IMR-90 (cell line): ENCODE results near the gene C19orf25. TPM values are rescaled to one million over a fixed set of nuclear protein-coding genes. Genes with fewer than 3 reads are reported as not detected.
A peak's percentile ranks its signal among the peaks of the same experiment; 100 is the strongest.

Experiments
- ATAC-seq: fragments of 200-7000 bp; cut with Tn5 transposase; 2 replicates; pipeline ENCODE4 v1.9.1; 2020; ENCODE audit warnings: low read depth, mild to moderate bottlenecking, moderate library complexity
- BruUV-seq: library from RNA; stranded (reverse); fragments of 400-500 nt; replicated peaks from 2 replicates; lab custom pipeline; 2021; lab: Mats Ljungman, UMichigan
- CTCF ChIA-PET: fragments of 300-600 bp; formaldehyde crosslinking; extraction: SDS; loops from one replicate; lab custom pipeline; 2021; ENCODE audit warnings: antibody characterized with exemption; lab: Yijun Ruan, JAX
- POLR2A ChIA-PET: fragments of 300-600 bp; sonication (Branson Sonifier 250); formaldehyde crosslinking; loops from one replicate; lab custom pipeline; 2022; ENCODE audit warnings: antibody characterized with exemption; ENCODE audit not compliant: unreplicated experiment; lab: Charles Lee
- DNase-seq: peaks from one replicate; pipeline ENCODE4 v3.0.0; 2013
- H2AFZ ChIP-seq: replicated peaks from 2 replicates; pipeline ENCODE3; 2013; ENCODE audit warnings: low read length, mild to moderate bottlenecking; ENCODE audit not compliant: poor library complexity
- H2AK5ac ChIP-seq: 2 replicates; pipeline ENCODE4 v1.6.1; 2013; ENCODE audit warnings: low read depth, low read length, inconsistent platforms
- H2AK9ac ChIP-seq: replicated peaks from 2 replicates; pipeline ENCODE3; 2013; ENCODE audit warnings: mild to moderate bottlenecking, low read depth, low read length, moderate library complexity; ENCODE audit not compliant: poor library complexity
- H2BK120ac ChIP-seq: 2 replicates; pipeline ENCODE4 v1.6.1; 2013; ENCODE audit warnings: low read depth, low read length, inconsistent platforms
- H2BK15ac ChIP-seq: 3 replicates; pipeline ENCODE4 v1.6.1; 2013; ENCODE audit warnings: low read depth, low read length, inconsistent platforms
- H2BK20ac ChIP-seq: 2 replicates; pipeline ENCODE4 v1.6.1; 2013; ENCODE audit warnings: low read depth, mild to moderate bottlenecking, inconsistent platforms, low read length, moderate library complexity
- H2BK5ac ChIP-seq: 2 replicates; pipeline ENCODE4 v1.6.1; 2013; ENCODE audit warnings: mild to moderate bottlenecking, low read depth, low read length, inconsistent platforms; ENCODE audit not compliant: poor library complexity, severe bottlenecking
- H3K14ac ChIP-seq: replicated peaks from 2 replicates; pipeline ENCODE4 v1.6.1; 2013; ENCODE audit warnings: low read depth, low read length, inconsistent platforms
- H3K18ac ChIP-seq: 2 replicates; pipeline ENCODE4 v1.6.1; 2013; ENCODE audit warnings: low read depth, low read length, control low read depth
- H3K23ac ChIP-seq: 2 replicates; pipeline ENCODE4 v1.6.1; 2013; ENCODE audit warnings: low read depth, low read length, inconsistent platforms
- H3K27ac ChIP-seq: 2 replicates; pipeline ENCODE4 v1.5.1; 2013; ENCODE audit warnings: mild to moderate bottlenecking, control low read depth, low read length; ENCODE audit not compliant: insufficient read depth
- H3K27me3 ChIP-seq: 2 replicates; pipeline ENCODE4 v1.6.1; 2013; ENCODE audit warnings: low read length; ENCODE audit not compliant: control insufficient read depth, insufficient read depth
- H3K36me3 ChIP-seq: 2 replicates; pipeline ENCODE4 v1.6.1; 2013; ENCODE audit warnings: low read length, mixed read lengths; ENCODE audit not compliant: control insufficient read depth, insufficient read depth
- H3K4ac ChIP-seq: 2 replicates; pipeline ENCODE4 v1.6.1; 2013; ENCODE audit warnings: low read depth, low read length, inconsistent platforms
- H3K4me1 ChIP-seq: 2 replicates; pipeline ENCODE4 v1.6.1; 2013; ENCODE audit warnings: low read length, mixed read lengths; ENCODE audit not compliant: control insufficient read depth, insufficient read depth
- H3K4me2 ChIP-seq: 2 replicates; pipeline ENCODE4 v1.6.1; 2013; ENCODE audit warnings: low read depth, mild to moderate bottlenecking, control low read depth, low read length, moderate library complexity
- H3K4me3 ChIP-seq: 2 replicates; pipeline ENCODE4 v1.5.1; 2013; ENCODE audit warnings: low read depth, mild to moderate bottlenecking, control low read depth, low read length, moderate library complexity; ENCODE audit not compliant: insufficient read depth
- H3K56ac ChIP-seq: 2 replicates; pipeline ENCODE4 v1.6.1; 2013; ENCODE audit warnings: low read length, inconsistent platforms; ENCODE audit not compliant: insufficient read depth; ENCODE audit errors: extremely low read depth
- H3K79me1 ChIP-seq, 2 experiments: 2 replicates each; pipeline ENCODE4 v1.6.1; 2013; ENCODE audit warnings: low read length in 2 of 2, inconsistent platforms in 1 of 2, low read depth in 1 of 2
- H3K9ac ChIP-seq: 2 replicates; pipeline ENCODE4 v1.6.1; 2013; ENCODE audit warnings: low read depth, low read length, control low read depth
- H3K9me1 ChIP-seq: 2 replicates; pipeline ENCODE4 v1.6.1; 2013; ENCODE audit warnings: low read length, inconsistent platforms; ENCODE audit not compliant: insufficient read depth
- H3K9me3 ChIP-seq: 2 replicates; pipeline ENCODE4 v1.6.1; 2013; ENCODE audit warnings: low read length; ENCODE audit not compliant: control insufficient read depth, insufficient read depth
- H4K20me1 ChIP-seq: 2 replicates; pipeline ENCODE4 v1.6.1; 2013; ENCODE audit warnings: low read length, inconsistent platforms; ENCODE audit not compliant: insufficient read depth
- H4K5ac ChIP-seq: 2 replicates; pipeline ENCODE4 v1.6.1; 2013; ENCODE audit warnings: mild to moderate bottlenecking, low read depth, low read length, control low read depth
- H4K8ac ChIP-seq, 2 experiments: 2 replicates each; pipeline ENCODE4 v1.6.1; 2013; ENCODE audit warnings: low read depth in 2 of 2, low read length in 2 of 2, control low read depth in 1 of 2, inconsistent platforms in 1 of 2
- H4K91ac ChIP-seq: 2 replicates; pipeline ENCODE4 v1.6.1; 2013; ENCODE audit warnings: low read depth, low read length, inconsistent platforms; ENCODE audit not compliant: insufficient read depth
- MXI1 ChIP-seq: IDR thresholded peaks from 2 replicates; pipeline ENCODE4 v1.6.1; 2012; ENCODE audit warnings: low read depth, mild to moderate bottlenecking, low read length, moderate library complexity, borderline replicate concordance
- POLR2A ChIP-seq: IDR thresholded peaks from 2 replicates; pipeline ENCODE4 v1.6.1; 2012; ENCODE audit warnings: mild to moderate bottlenecking, low read depth, low read length
- RCOR1 ChIP-seq: IDR thresholded peaks from 2 replicates; pipeline ENCODE4 v1.6.1; 2012; ENCODE audit warnings: mild to moderate bottlenecking, low read length, improper control_type of control experiment; ENCODE audit not compliant: insufficient replicate concordance
- WGBS, 2 experiments: methylation state at CpG; one replicate each; pipeline versions ENCODE4 v1.1.5 to v1.1.7; 2013; ENCODE audit warnings: missing lambda C conversion rate in 2 of 2; ENCODE audit not compliant: insufficient read length in 1 of 2; ENCODE audit errors: extremely low coverage in 2 of 2; 5-methylcytosine and 5-hydroxymethylcytosine counted together
- dilution Hi-C: fragments of 300-500 bp; cut with HindIII; formaldehyde crosslinking; loops from one replicate; pipeline ENCODE4 v1.14.3; 2018; ENCODE audit warnings: low sequenced_read_pairs; ENCODE audit not compliant: unreplicated experiment
- in situ Hi-C: fragments of 300-500 bp; cut with MboI; formaldehyde crosslinking; loops from 3 replicates; pipeline ENCODE4 v1.14.3; 2019; ENCODE audit warnings: low sequenced_read_pairs, inconsistent platforms, mixed read lengths
- intact Hi-C: fragments of 100-400 bp; cut with micrococcal nuclease; formaldehyde crosslinking; loops from 2 replicates; pipeline ENCODE4 v1.10.0; 2022
- polyA plus RNA-seq, 3 experiments: library from polyadenylated mRNA; depleted of rRNA; stranded (reverse); fragments of >200 nt; gene quantifications; 2 replicates each; pipeline ENCODE4 v1.2.3, GENCODE V29; 2012; ENCODE audit warnings: low replicate concordance in 1 of 3
- total RNA-seq: library from RNA; depleted of rRNA; stranded (reverse); fragments of >200 nt; gene quantifications from 2 replicates; pipeline ENCODE4 v1.2.3, GENCODE V29; 2012

The C19orf25 gene
- total and polyA plus RNA-seq, 2 of the 4 experiments (the other 2 are of a cell fraction) = 10.4 to 34.9 TPM

- BruUV-seq = no TSS peak
- DNase-seq (no peak), ATAC-seq (no peak)
- no peak within 1 kb of the TSS; the same call in 1 of the 2 replicates for H2AK5ac ChIP-seq
- 0 out of 2 replicates have a peak, but pooled peaks have one; percentile 17 for TF ChIP-seq MXI1
- TF ChIP-seq RCOR1 = peak; percentile 29
- TF ChIP-seq POLR2A = no peak
- peak within 1 kb of the TSS; percentile 66 for H3K9ac ChIP-seq
- no peaks in the 10 kb centered on the region for H3K9me3 ChIP-seq
- no peaks in the 10 kb centered on the region for H3K79me1 ChIP-seq
- H3K14ac ChIP-seq = peak within 1 kb of the TSS; percentile 73
- WGBS, 2 experiments = 8% methylated on average over 29 of the region's 73 CpGs; no CpG with 5 or more reads in 1 of the 2 experiments
- H2BK15ac ChIP-seq = no peak within 1 kb of the TSS; the same call in 2 of the 3 replicates
- dilution Hi-C loops = no loop called here
- peak within 1 kb of the TSS; percentile 100 for H2AFZ ChIP-seq
- no peaks in the 10 kb centered on the region for H3K36me3 ChIP-seq
- CTCF ChIA-PET = no interaction called here
- H4K20me1 ChIP-seq = peaks cover 3% of the 10 kb centered on the region; the same call in 1 of the 2 replicates
- H4K91ac ChIP-seq = peak within 1 kb of the TSS; percentile 43; the same call in 1 of the 2 replicates
- intact Hi-C loops = no loop called here
- peak within 1 kb of the TSS; percentile 60 for H2BK120ac ChIP-seq
- H4K5ac ChIP-seq = peak within 1 kb of the TSS; percentile 12
- H3K56ac ChIP-seq = no peak within 1 kb of the TSS
- no peaks in the 10 kb centered on the region for H3K9me1 ChIP-seq
- H3K23ac ChIP-seq = no peak within 1 kb of the TSS; the same call in 1 of the 2 replicates
- peaks cover 9% of the 10 kb centered on the region for H3K4me1 ChIP-seq
- H2BK20ac ChIP-seq = no peak within 1 kb of the TSS
- peak within 1 kb of the TSS; percentile 77 for H3K4ac ChIP-seq
- peak within 1 kb of the TSS; percentile 93 for H2AK9ac ChIP-seq
- H3K4me3 ChIP-seq = peak within 1 kb of the TSS; percentile 59
- POLR2A ChIA-PET = interaction anchor here (0.6 kb wide), 1 partner anchor 1103 kb away, joined by 3 read pairs; no protein-coding TSS in a partner anchor
- no peak within 1 kb of the TSS for H3K18ac ChIP-seq
- in situ Hi-C loops = no loop called here
- peak within 1 kb of the TSS; percentile 47 for H2BK5ac ChIP-seq
- H4K8ac ChIP-seq = peak within 1 kb of the TSS in 1 of 2 experiments; percentile 85; a peak in 2 of 4 replicates
- peaks cover 10% of the 10 kb centered on the region; the same call in 1 of the 2 replicates for H3K27me3 ChIP-seq
- H3K4me2 ChIP-seq = peak within 1 kb of the TSS; percentile 92
- H3K27ac ChIP-seq = peak within 1 kb of the TSS; percentile 68
Measured at GRCh38 chr19:1491114-1491848, 12.3 kb upstream of the C19orf25 start, which contains the start of gene REEP6. REEP6 (plus strand) TSS chr19:1491181; CDS start chr19:1491270, 89 bp downstream.
